Thymus (tissue), 11 donors: ENCODE results near the gene RIPOR3. TPM values are rescaled to one million over a fixed set of nuclear protein-coding genes. Genes with fewer than 3 reads are reported as not detected.

Experiments used
- DNase-seq, 9 donors: peaks; one replicate each; pipeline ENCODE4 v3.0.0-alpha.2; 2013; ENCODE audit warnings: low spot score in 9 of 9, low read depth in 6 of 9, missing footprints in 1 of 9
- H3K27ac ChIP-seq, 2 donors: one replicate each; pipeline ENCODE4 v1.5.1; 2013; ENCODE audit warnings: control low read depth in 1 of 2, low read depth in 1 of 2, low read length in 1 of 2, mild to moderate bottlenecking in 1 of 2, moderate library complexity in 1 of 2
- H3K27me3 ChIP-seq, 2 donors: one replicate each; pipeline ENCODE4 v1.5.1; 2013; ENCODE audit warnings: low read length in 1 of 2; ENCODE audit not compliant: control insufficient read depth in 2 of 2, insufficient read depth in 1 of 2
- H3K36me3 ChIP-seq, 2 donors: one replicate each; pipeline ENCODE4 v1.5.1; 2013; ENCODE audit warnings: low read length in 1 of 2, mild to moderate bottlenecking in 1 of 2, moderate library complexity in 1 of 2; ENCODE audit not compliant: control insufficient read depth in 2 of 2, insufficient read depth in 2 of 2
- H3K4me1 ChIP-seq, 2 donors: one replicate each; pipeline ENCODE4 v1.5.1; 2013; ENCODE audit warnings: low read length in 2 of 2; ENCODE audit not compliant: control insufficient read depth in 2 of 2, insufficient read depth in 2 of 2
- H3K4me3 ChIP-seq, 2 donors: one replicate each; pipeline ENCODE4 v1.5.1; 2013; ENCODE audit warnings: low read length in 2 of 2, control low read depth in 1 of 2, mild to moderate bottlenecking in 1 of 2
- H3K9me3 ChIP-seq, 2 donors: one replicate each; pipeline ENCODE4 v1.5.1; 2013; ENCODE audit warnings: low read length in 1 of 2, mild to moderate bottlenecking in 1 of 2; ENCODE audit not compliant: control insufficient read depth in 2 of 2, insufficient read depth in 1 of 2
- WGBS: extraction: QIAGEN DNeasy Blood & Tissue Kit; methylation state at CpG from one replicate; pipeline ENCODE4 v1.1.7; 2013; 5-methylcytosine and 5-hydroxymethylcytosine counted together
- polyA plus RNA-seq: library from polyadenylated mRNA; stranded (reverse); fragments of 200-250 nt; gene quantifications from one replicate; pipeline ENCODE4 v1.2.3, GENCODE V29; 2013
- total RNA-seq: library from RNA; stranded (reverse); fragments of 120-200 nt; gene quantifications from one replicate; pipeline ENCODE4 v1.2.4, GENCODE V29; 2013
- donor health status: healthy.

The RIPOR3 gene
- total and polyA plus RNA-seq, 2 donors, result 12.2 to 23.4 TPM

DNA sequence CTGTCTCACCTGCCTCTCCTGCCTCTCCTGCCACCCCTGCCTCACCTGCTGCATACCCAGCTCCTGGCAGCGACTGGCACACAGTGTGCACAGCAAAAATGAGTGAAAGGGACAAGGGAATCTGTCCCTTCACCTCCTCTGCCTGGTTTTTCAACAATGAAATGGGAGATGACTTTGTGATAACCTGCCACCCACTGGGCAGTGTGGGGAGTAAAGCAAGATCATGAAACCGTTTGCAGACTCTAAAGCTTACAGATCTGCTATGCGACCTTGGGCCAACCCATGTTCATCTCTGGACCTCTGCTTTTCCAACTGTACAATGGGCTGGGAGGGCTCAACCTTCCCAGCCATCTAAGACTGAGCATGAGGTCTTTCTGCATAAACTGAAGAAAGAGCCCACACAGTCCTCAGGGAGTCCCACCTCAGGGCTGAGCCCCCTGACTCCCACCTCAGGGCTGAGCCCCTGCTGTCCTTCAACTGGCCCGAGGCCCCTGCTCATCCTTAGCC lies 81.1 kb downstream of the RIPOR3 start:
- no peak for DNase-seq
- H3K9me3 ChIP-seq, result no peaks in the 10 kb centered on the region
- no peak overlapping the region for H3K27ac ChIP-seq
- H3K4me3 ChIP-seq, result no peak overlapping the region
- WGBS, result 89% methylated on average over 4 of the region's 4 CpGs
- H3K4me1 ChIP-seq, result no peaks in the 10 kb centered on the region
- H3K27me3 ChIP-seq, result no peaks in the 10 kb centered on the region
- H3K36me3 ChIP-seq, result no peaks in the 10 kb centered on the region

DNA sequence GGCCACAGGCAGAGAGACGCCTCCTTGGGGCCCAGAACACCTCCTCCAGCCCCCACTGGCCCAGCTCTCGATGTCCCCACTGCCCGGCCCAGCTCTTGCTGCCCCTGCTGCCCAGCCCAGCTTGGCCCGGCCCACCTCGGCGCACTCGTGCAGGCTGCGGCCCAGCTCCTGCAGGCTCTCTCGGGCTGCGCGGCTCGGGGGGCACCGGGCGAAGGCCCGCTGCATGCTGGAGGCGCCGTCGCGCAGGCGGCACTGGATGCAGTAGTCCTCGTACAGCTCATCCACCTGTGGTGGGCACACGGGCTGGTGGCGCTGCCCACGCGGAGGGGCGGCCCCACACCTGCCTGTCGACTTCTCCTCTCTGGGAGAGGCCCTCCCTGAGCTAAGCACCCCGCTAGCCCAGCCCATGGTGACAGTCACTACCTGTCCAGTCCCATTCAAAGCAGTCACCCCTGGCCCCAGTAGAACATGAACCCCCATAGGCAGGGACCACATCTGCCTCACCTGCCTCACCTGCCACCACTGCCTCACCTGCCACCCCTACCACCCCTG lies 81.8 kb downstream of the RIPOR3 start:
- DNase-seq, result no peak
- WGBS, result 97% methylated on average over 28 of the region's 28 CpGs
- no peaks in the 10 kb centered on the region for H3K9me3 ChIP-seq
- no peak overlapping the region for H3K4me3 ChIP-seq
- H3K4me1 ChIP-seq, result no peaks in the 10 kb centered on the region
- no peaks in the 10 kb centered on the region for H3K36me3 ChIP-seq
- no peaks in the 10 kb centered on the region for H3K27me3 ChIP-seq
- H3K27ac ChIP-seq, result no peak overlapping the region

DNA sequence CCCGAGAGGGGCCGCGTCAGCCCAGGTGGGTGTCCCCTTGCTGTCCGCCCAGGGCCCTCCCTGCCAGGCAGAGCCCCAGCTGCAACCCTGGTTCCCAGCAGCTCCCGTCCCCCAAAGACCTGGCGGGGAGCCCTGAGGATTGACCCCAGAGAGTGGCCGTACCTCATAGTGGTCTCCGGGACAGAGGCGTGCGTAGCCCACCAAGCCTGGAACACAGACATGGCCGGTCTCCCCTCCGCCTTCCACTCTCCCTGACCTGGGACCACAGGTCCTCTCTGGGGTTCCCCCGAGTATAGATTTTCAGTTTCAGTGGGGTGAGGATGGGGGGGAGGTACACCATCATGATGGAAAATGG lies 82.6 kb downstream of the RIPOR3 start:
- no peak overlapping the region for H3K27ac ChIP-seq
- no peak for DNase-seq
- no peaks in the 10 kb centered on the region for H3K27me3 ChIP-seq
- WGBS, result 97% methylated on average over 13 of the region's 13 CpGs
- H3K9me3 ChIP-seq, result no peaks in the 10 kb centered on the region
- H3K36me3 ChIP-seq, result no peaks in the 10 kb centered on the region
- H3K4me1 ChIP-seq, result no peaks in the 10 kb centered on the region
- H3K4me3 ChIP-seq, result no peak overlapping the region

DNA sequence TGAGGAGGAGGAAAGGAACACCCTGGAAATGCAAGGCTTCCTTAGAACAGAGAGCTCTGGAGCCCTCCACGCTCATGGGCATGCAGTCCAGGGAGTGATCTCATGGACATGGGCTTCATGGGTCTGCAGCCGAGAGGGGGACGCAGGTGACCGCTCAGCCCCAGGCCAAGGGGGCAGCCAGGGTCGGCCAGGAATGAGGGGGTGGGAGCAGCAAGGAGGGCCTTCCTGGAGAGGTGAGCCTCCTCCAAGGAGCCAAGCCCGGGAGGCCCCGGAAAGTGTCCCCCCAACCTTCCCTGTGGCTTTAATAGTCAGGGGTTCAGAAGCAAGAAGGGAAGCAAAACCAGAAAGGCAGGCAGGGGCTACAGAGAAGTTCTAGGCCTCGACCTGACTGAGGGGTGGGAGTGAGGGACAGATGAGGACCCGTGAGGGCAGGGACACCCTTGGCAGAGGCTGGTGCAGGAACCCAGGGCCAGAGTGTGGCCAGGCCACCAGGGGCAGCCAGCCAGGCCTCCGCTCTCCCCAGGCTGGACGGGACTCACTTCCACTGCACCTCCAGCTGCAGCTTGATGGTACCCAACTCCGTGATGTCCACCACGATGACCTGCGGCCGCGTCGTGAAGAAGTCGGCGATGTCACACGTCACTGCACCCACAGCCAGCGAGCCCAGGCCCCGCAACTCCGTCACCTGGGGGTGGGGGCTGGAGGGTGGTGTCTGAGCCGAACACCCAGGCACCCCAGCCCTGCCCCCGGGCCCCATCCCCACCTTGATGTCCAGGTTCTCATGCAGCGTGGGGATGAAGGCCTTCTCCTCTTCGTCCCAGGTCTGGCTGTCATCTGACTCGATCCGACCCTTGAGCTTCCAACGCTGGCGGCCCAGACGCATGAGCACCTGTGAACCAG lies 83.2 kb downstream of the RIPOR3 start:
- DNase-seq, result no peak
- no peaks in the 10 kb centered on the region for H3K36me3 ChIP-seq
- no peak overlapping the region for H3K4me3 ChIP-seq
- no peaks in the 10 kb centered on the region for H3K27me3 ChIP-seq
- 97% methylated on average over 32 of the region's 32 CpGs for WGBS
- no peaks in the 10 kb centered on the region for H3K9me3 ChIP-seq
- no peak overlapping the region for H3K27ac ChIP-seq
- H3K4me1 ChIP-seq, result no peaks in the 10 kb centered on the region

DNA sequence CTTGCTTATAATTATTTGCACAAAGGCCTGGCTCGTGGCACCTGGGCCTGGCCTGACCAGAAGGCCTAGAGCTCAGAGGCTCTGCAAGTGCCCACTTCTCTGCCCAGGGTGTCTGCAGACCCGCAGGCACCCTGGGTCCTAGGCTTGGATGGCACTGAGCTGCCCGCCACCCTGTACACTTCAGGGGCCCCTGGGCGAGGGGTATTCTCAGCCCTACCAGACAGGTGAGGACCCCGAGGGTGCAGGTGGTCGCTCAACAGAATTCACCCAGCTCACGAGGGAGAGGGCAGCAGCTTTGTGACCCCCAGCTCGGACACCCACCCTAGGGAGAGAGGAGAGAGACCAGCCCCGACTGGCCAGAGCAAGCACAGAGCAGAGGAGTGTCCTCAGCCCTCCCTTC lies 83.9 kb downstream of the RIPOR3 start:
- H3K4me1 ChIP-seq, result no peaks in the 10 kb centered on the region
- H3K4me3 ChIP-seq, result no peak overlapping the region
- no peak overlapping the region for H3K27ac ChIP-seq
- H3K36me3 ChIP-seq, result no peaks in the 10 kb centered on the region
- H3K9me3 ChIP-seq, result no peaks in the 10 kb centered on the region
- 91% methylated on average over 9 of the region's 9 CpGs for WGBS
- H3K27me3 ChIP-seq, result no peaks in the 10 kb centered on the region
- DNase-seq, result no peak

DNA sequence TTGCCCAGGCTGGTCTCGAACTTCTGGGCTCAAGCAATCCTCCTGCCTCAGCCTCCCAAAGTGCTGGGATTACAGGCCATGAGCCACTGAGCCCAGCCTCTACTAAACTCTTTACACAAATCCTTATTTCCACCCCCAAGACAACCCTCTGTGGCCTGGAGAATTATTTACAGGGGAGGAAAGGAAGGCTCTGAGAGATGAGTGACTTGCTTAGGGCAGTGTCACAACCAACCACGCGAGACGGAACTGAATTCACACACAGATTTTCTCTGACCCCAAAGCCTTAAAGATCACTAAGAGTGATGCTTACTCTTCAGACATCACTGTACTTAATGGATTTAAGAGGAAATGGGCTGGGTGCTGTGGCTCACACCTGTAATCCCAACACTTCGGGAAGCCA lies 86.2 kb downstream of the RIPOR3 start:
- 99% methylated on average over 5 of the region's 5 CpGs for WGBS
- Histone ChIP-seq H3K4me3 (no peak overlapping the region), H3K27me3 (no peaks in the 10 kb centered on the region), H3K9me3 (no peaks in the 10 kb centered on the region), H3K36me3 (no peaks in the 10 kb centered on the region), H3K27ac (no peak overlapping the region), H3K4me1 (no peaks in the 10 kb centered on the region)
- no peak for DNase-seq

DNA sequence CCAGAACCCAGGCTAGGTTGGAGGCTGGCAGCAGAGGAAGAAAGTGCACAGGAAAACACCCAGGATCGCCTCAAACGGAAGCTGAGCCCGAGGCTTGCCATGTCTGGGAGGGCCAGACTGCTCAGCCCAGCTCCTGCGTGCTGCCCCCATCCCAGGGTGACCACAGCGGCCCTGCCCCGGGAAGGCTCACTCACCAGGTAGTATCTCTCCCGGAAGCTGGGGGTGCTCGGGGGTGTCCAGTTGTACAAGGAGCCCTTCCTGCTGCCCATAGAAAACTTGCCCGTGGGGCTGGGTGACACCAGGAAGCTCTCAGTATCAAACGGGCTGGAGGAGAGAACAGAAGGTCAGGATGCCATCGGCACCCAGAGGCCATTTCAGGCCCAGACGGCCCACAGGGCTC lies 86.9 kb downstream of the RIPOR3 start:
- no peak overlapping the region for H3K27ac ChIP-seq
- 97% methylated on average over 12 of the region's 12 CpGs for WGBS
- no peaks in the 10 kb centered on the region for H3K4me1 ChIP-seq
- no peak for DNase-seq
- H3K9me3 ChIP-seq, result no peaks in the 10 kb centered on the region
- H3K36me3 ChIP-seq, result no peaks in the 10 kb centered on the region
- H3K4me3 ChIP-seq, result no peak overlapping the region
- no peaks in the 10 kb centered on the region for H3K27me3 ChIP-seq

DNA sequence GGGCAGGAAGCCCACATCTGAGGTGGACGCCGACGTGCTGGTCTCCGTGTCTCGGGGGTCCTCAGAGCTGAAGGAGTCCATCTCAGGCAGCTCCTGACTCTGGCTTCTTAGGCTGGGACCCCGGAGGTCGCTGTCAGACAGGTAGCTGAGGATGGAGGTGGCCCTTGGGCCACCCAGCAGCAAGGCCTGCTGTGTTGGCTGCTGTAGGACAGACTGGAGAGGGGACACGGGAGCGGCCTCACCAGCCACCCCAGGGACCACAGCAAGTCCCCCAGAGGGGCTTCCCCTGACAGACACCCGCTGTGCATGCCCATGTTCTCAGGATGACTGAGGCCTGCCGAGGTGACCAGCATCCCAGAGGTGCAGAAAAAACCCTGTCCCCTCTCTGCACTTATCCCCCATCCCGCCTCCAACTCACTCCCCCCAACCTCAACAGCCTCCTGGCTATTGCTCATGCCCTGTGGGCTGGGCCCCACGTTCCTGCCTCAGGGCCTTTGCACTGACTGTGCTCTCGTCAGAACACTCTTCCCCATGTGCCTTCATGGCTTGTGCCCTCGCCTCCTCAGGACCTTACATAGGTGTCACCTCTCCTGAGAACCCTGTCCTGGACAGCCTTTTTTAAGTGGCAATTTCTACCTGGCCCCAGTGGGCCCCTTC lies 88.8 kb downstream of the RIPOR3 start:
- Histone ChIP-seq H3K4me3 (no peak overlapping the region), H3K27me3 (no peaks in the 10 kb centered on the region), H3K9me3 (no peaks in the 10 kb centered on the region), H3K27ac (no peak overlapping the region), H3K36me3 (no peaks in the 10 kb centered on the region), H3K4me1 (no peaks in the 10 kb centered on the region)
- no peak for DNase-seq
- WGBS, result 97% methylated on average over 15 of the region's 15 CpGs
